MM.1S (cell line): Measurements from ENCODE around the gene RGSL1.
A peak's percentile ranks its signal among the peaks of the same experiment; 100 is the strongest.

ENCODE experiments used
- DNase-seq: peaks from one replicate; pipeline ENCODE4 v3.0.0-alpha.2; 2015
- H2AFZ ChIP-seq: fragments of 300-600 bp; sonication (generic); 2 replicates; pipeline ENCODE4 v1.6.0; 2016; ENCODE audit warnings: antibody characterized with exemption, low read length
- H3F3A ChIP-seq: fragments of 300-600 bp; sonication (generic); 2 replicates; pipeline ENCODE4 v1.6.1; 2016; ENCODE audit warnings: mild to moderate bottlenecking, antibody characterized with exemption, low read length, moderate library complexity, mixed read lengths; ENCODE audit not compliant: insufficient read depth
- H3K27ac ChIP-seq: fragments of 300-600 bp; sonication (generic); 2 replicates; pipeline ENCODE4 v1.5.1; 2016; ENCODE audit warnings: mild to moderate bottlenecking, low read length
- H3K27me3 ChIP-seq: fragments of 300-600 bp; sonication (generic); replicated peaks from 2 replicates; pipeline ENCODE4 v1.6.0; 2016; ENCODE audit warnings: low read length; ENCODE audit not compliant: insufficient read depth
- H3K36me3 ChIP-seq: fragments of 300-600 bp; sonication (generic); replicated peaks from 2 replicates; pipeline ENCODE4 v1.6.1; 2016; ENCODE audit warnings: mild to moderate bottlenecking, low read length, mixed read lengths; ENCODE audit not compliant: insufficient read depth
- H3K4me1 ChIP-seq: fragments of 300-600 bp; sonication (generic); 2 replicates; pipeline ENCODE4 v1.6.1; 2016; ENCODE audit warnings: low read length, mixed read lengths
- H3K4me2 ChIP-seq: fragments of 300-600 bp; sonication (generic); 2 replicates; pipeline ENCODE4 v1.6.0; 2016; ENCODE audit warnings: low read depth, low read length
- H3K4me3 ChIP-seq: fragments of 300-600 bp; sonication (generic); 2 replicates; pipeline ENCODE4 v1.5.1; 2016; ENCODE audit warnings: low read length, mixed read lengths
- H3K79me2 ChIP-seq: fragments of 300-600 bp; sonication (generic); 2 replicates; pipeline ENCODE4 v1.6.1; 2016; ENCODE audit warnings: mixed run types, low read length, mixed read lengths
- H3K9ac ChIP-seq: fragments of 300-600 bp; sonication (generic); 2 replicates; pipeline ENCODE4 v1.6.1; 2016; ENCODE audit warnings: low read length, mixed read lengths
- H3K9me2 ChIP-seq: fragments of 300-600 bp; sonication (generic); replicated peaks from 2 replicates; pipeline ENCODE4 v1.6.1; 2016; ENCODE audit warnings: mild to moderate bottlenecking, low read length, mixed read lengths; ENCODE audit not compliant: insufficient read depth
- H3K9me3 ChIP-seq: fragments of 300-600 bp; sonication (generic); replicated peaks from 2 replicates; pipeline ENCODE4 v1.6.1; 2016; ENCODE audit warnings: mild to moderate bottlenecking, low read length, mixed read lengths; ENCODE audit not compliant: insufficient read depth
- H4K20me1 ChIP-seq: fragments of 300-600 bp; sonication (generic); 2 replicates; pipeline ENCODE4 v1.6.1; 2016; ENCODE audit warnings: mild to moderate bottlenecking, low read length, moderate library complexity, mixed read lengths; ENCODE audit not compliant: insufficient read depth
- CTCF ChIP-seq: fragments of 300-600 bp; sonication (generic); IDR thresholded peaks from 2 replicates; pipeline ENCODE4 v1.5.1; 2016; ENCODE audit warnings: antibody characterized with exemption, low read length, mixed read lengths
- EZH2 ChIP-seq: fragments of 300-600 bp; sonication (generic); optimal IDR thresholded peaks from 2 replicates; pipeline ENCODE3; 2017; ENCODE audit warnings: low read depth, mild to moderate bottlenecking, antibody characterized with exemption, low read length, mixed read lengths
- EZH2phosphoT487 ChIP-seq: fragments of 300-600 bp; sonication (generic); IDR thresholded peaks from 2 replicates; pipeline ENCODE4 v1.6.1; 2018; ENCODE audit warnings: antibody characterized with exemption, low read length

The RGSL1 gene

DNA sequence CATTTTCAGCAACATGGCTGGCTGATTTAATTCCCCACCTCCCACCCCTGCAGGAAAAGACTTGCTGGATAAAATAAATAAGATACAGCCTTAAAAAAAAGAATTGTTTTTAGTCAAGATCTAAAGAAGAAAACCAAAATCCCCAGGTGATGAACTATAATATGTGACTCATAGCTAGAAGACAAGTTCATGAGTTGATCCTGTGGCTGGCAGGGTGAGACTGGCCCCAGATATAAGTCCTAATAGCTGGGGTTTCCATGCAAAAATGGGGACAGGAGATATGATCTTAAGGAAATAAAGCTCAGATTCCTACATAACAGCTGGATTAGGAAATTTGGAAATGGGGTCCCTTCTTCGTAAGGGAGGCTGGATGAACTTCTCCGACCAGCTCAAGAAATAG lies 21.9 kb upstream of the RGSL1 start:
- Histone ChIP-seq H3K36me3 (no peaks in the 10 kb centered on the region), H3K9ac (no peak overlapping the region), H3K9me2 (no peaks in the 10 kb centered on the region), H3K4me1 (peaks cover 20% of the 10 kb centered on the region), H3K27me3 (no peaks in the 10 kb centered on the region), H2AFZ (no peak overlapping the region), H4K20me1 (no peaks in the 10 kb centered on the region), H3K9me3 (no peaks in the 10 kb centered on the region), H3K4me2 (no peak overlapping the region), H3F3A (0 out of 2 replicates have a peak, but pooled peaks cover 5% of the 10 kb centered on the region), H3K4me3 (no peak overlapping the region), H3K79me2 (no peaks in the 10 kb centered on the region), H3K27ac (no peak overlapping the region)
- DNase-seq, result no peak
- TF ChIP-seq EZH2 (no peak), EZH2phosphoT487 (no peak), CTCF (no peak)

DNA sequence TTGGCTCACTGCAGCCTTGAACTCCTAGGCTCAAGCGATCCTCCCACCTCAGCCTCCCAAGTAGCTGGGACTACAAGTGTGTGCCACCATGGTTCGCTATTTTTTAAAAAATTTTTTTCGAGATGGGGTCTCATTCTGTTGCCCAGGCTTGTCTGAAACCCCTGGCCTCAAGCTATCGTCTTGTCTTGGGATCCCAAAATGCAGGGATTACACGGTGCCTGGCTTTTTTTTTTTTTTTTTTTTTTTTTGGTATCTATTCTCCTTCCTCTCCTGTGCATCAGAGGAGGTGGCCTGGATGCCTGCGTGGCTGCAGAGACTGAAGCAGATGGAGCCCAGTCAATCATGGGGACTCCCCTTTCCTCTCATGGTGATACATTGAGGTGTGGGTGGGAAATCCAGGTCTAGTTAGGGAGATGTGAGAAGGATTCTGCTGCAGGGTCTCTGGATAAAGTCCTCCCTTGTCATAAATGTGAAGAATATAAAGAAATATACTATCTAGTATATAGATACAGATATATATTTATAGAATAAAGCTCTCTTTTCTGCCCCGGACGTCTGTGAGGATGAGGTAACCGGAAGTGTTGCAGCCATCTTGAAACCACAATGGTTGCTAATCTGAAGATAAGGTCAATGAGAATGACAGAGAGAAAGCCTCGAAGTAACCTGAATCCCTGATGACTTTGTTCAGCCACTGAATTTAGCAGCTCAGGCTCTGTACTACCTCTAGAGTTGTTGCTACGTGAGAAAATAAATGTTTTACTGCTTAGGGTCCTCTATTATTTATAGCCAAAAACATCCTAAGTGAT lies 19.5 kb upstream of the RGSL1 start:
- Histone ChIP-seq H3K4me3 (no peak overlapping the region), H3K36me3 (no peaks in the 10 kb centered on the region), H3F3A (0 out of 2 replicates have a peak, but pooled peaks cover 5% of the 10 kb centered on the region), H3K9me3 (no peaks in the 10 kb centered on the region), H3K9me2 (no peaks in the 10 kb centered on the region), H3K27ac (peak overlapping the region; percentile 15; the same call in 1 of the 2 replicates), H2AFZ (no peak overlapping the region), H3K79me2 (no peaks in the 10 kb centered on the region), H3K9ac (no peak overlapping the region), H3K4me1 (peaks cover 20% of the 10 kb centered on the region), H3K4me2 (peak overlapping the region; percentile 12; the same call in 1 of the 2 replicates), H4K20me1 (no peaks in the 10 kb centered on the region), H3K27me3 (no peaks in the 10 kb centered on the region)
- TF ChIP-seq EZH2, result no peak
- TF ChIP-seq CTCF, result no peak
- TF ChIP-seq EZH2phosphoT487, result no peak
- DNase-seq, result peak; percentile 89

- Histone ChIP-seq H3K4me1 (peaks cover 20% of the 10 kb centered on the region), H3K9ac (no peak overlapping the region), H4K20me1 (no peaks in the 10 kb centered on the region), H3K9me3 (no peaks in the 10 kb centered on the region), H3K27ac (no peak overlapping the region), H3K36me3 (no peaks in the 10 kb centered on the region), H3K27me3 (no peaks in the 10 kb centered on the region), H3K79me2 (no peaks in the 10 kb centered on the region), H3K9me2 (no peaks in the 10 kb centered on the region), H3K4me3 (no peak overlapping the region), H2AFZ (no peak overlapping the region), H3K4me2 (no peak overlapping the region), H3F3A (0 out of 2 replicates have a peak, but pooled peaks cover 5% of the 10 kb centered on the region)
- DNase-seq, result no peak
- TF ChIP-seq EZH2, result no peak
- TF ChIP-seq CTCF, result no peak
- TF ChIP-seq EZH2phosphoT487, result no peak
Observed at GRCh38 chr1:182431278-182431677, 18.7 kb upstream of the RGSL1 start.
